Measurements from ENCODE around the gene BCL11B. TPM values are rescaled to one million over a fixed set of nuclear protein-coding genes. Genes with fewer than 3 reads are reported as not detected.

The BCL11B gene
- total RNA-seq, 1 donor from 2014 or later = 0.85 TPM

GRCh38 chr14:99272899-99273765 is 1.1 kb upstream of the BCL11B start:
- no peak overlapping the region for H3K27ac ChIP-seq
- no peaks in the 10 kb centered on the region for H3K36me3 ChIP-seq
- peaks cover 37% of the 10 kb centered on the region for H3K27me3 ChIP-seq
- intact Hi-C loops (cut with DNase I) = no loop called here
- H3K4me1 ChIP-seq = peaks cover 13 to 25% of the 10 kb centered on the region in 2 donors
- no peaks in the 10 kb centered on the region for H3K9me3 ChIP-seq
- no peak for TF ChIP-seq CTCF (IDR thresholded peaks at IDR 0.05)
- DNase-seq (ENCODE audit: low spot score in 2 of 2) = peak in 1 of 2 donors; percentile 64
- H3K4me3 ChIP-seq = peak overlapping the region; percentile 23 to 34

- peaks cover 13 to 25% of the 10 kb centered on the region in 2 donors for H3K4me1 ChIP-seq
- TF ChIP-seq CTCF (IDR thresholded peaks at IDR 0.05) = no peak
- H3K4me3 ChIP-seq = peak overlapping the region; percentile 11 to 56
- no peaks in the 10 kb centered on the region for H3K9me3 ChIP-seq
- DNase-seq (ENCODE audit: low spot score in 2 of 2) = no peak
- no peaks in the 10 kb centered on the region for H3K36me3 ChIP-seq
- no peak overlapping the region for H3K27ac ChIP-seq
- H3K27me3 ChIP-seq = peaks cover 37% of the 10 kb centered on the region
- intact Hi-C loops (cut with DNase I) = no loop called here
These were observed 568 bp upstream of the BCL11B start for GRCh38 chr14:99272632-99272898.

DNA sequence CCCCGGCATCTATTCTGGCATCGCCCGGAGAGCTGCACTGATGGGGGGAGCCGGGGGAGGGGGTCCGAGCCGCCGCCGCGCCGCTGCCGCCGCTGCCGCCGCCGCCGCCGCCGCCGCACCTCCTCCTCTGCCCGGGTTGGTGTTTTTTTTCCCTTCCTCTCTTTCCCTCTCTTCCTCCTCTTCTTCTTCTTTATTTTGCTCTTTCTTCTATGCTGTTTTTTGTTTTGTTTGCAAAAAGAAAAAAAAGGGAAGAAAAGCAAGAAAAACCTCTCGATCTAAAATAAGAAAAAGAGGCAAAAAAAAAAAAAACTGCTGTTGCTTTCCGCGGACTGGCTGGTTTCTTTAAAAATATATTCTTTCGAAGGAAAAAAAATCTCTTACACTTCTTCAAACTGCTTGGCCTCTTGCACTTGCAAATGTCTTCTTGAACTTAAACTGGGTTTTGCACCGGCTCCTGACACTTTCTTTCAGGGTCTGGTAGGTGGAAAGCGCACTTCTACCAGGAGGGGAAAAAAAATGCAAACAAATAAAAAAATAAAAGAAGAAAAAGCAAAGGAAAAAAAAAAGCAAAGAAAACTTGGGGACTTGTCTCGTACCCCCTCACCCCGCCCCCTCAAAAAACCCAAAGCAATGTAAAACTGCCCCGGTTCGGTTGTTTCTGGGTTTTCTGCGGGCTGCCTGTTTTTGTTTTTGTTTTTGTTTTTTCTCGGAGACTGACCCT is 616 bp downstream of the BCL11B start:
- Histone ChIP-seq H3K27me3 (peaks cover 37% of the 10 kb centered on the region), H3K9me3 (no peaks in the 10 kb centered on the region), H3K4me3 (peak overlapping the region; percentile 27 to 56), H3K4me1 (peaks cover 13 to 25% of the 10 kb centered on the region in 2 donors), H3K36me3 (no peaks in the 10 kb centered on the region), H3K27ac (no peak overlapping the region)
- TF ChIP-seq CTCF (IDR thresholded peaks at IDR 0.05) = no peak
- intact Hi-C loops (cut with DNase I) = no loop called here
- no peak for DNase-seq (ENCODE audit: low spot score in 2 of 2)

DNA sequence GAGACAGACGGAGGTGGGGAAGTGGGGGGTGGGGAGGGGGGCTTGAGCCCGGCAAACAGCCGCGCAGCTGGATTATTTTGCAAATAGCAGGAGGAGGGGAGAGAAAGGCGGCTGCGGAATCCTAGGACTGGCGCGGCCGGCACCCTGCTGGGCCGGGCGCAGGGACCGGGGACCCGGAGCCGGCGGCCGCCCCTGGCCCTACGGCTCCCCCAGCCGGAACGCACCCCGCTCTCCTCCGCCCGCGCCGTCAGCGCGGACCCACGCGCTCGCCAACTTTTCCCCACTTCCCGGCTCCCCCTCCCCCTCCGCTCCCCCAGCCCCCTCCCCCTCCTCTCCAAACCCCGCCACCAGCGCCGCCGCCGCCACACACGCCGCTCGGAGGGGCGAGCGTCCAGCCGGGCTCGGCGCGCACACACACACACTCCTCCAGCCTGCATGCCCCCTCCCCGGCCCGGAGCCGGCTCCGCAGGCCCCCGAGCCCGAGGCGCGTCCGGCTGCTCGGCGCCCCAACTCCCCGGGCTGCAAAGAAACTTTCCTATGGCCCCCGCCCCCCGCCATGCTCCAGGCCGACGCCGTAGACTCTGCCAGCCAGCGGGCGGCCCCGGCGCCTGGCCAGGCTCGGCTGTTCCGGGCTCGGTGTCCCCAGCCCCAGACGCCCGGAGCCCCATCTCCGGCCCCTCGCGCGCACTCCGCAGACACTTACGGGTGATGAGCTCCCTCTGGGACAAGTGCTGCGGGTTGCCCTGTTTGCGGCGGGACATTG is 1.4 kb downstream of the BCL11B start:
- peak in 1 of 2 donors; percentile 53 for DNase-seq (ENCODE audit: low spot score in 2 of 2)
- no peaks in the 10 kb centered on the region for H3K36me3 ChIP-seq
- peaks cover 13 to 25% of the 10 kb centered on the region in 2 donors for H3K4me1 ChIP-seq
- no peaks in the 10 kb centered on the region for H3K9me3 ChIP-seq
- peak overlapping the region; percentile 27 to 56 for H3K4me3 ChIP-seq
- intact Hi-C loops (cut with DNase I) = no loop called here
- peaks cover 37% of the 10 kb centered on the region for H3K27me3 ChIP-seq
- no peak for TF ChIP-seq CTCF (IDR thresholded peaks at IDR 0.05)
- H3K27ac ChIP-seq = no peak overlapping the region

DNA sequence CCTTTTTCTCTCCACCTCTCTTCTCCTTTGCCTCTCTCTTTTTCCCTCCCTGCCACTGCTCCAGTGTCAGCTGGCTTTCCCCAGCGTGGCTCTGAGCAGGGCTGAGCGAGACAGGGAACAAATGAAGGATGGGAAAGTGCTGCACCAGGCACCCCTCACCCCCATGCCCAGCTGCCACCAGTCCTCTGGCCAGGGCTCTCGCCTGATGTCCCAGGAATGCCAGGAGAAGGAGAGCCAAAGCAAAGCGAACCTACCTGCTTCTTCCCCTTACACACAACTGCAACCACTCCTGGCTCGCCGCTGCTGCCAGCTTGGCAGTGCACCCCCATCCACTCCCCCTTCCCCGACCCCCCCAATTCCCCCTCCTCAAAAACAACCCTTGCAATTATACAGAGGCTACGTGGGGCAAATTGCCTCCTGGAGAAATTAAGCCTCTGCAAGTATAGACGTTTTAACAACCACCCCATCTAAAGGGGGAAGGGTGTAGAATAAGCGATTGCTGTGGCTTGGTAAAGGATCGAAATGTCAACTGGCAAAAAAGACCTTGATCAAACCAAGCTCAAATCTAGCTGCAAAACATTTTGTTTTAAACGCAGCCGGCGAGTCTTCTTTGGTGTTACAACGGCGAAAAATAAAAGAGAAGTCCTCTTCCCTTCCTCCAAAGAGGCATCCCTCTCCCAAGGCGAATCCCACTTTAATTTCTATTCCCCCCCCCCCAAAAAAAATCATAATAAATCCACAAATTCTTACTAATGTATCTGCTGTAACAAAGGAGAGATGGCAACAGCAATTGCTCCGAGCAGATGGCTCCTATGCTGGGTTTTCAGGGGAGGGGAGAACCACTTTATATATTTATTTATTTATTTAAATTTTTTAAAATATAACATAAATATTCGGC is 2.9 kb downstream of the BCL11B start:
- H3K4me3 ChIP-seq = peak overlapping the region in 1 of 2 donors; percentile 56

More for the DNA sequence above, 2.9 kb downstream of the BCL11B start:
- TF ChIP-seq CTCF (IDR thresholded peaks at IDR 0.05) = no peak
- no peak overlapping the region for H3K27ac ChIP-seq
- H3K4me1 ChIP-seq = peaks cover 13 to 22% of the 10 kb centered on the region in 2 donors
- no peaks in the 10 kb centered on the region for H3K36me3 ChIP-seq
- peaks cover 35% of the 10 kb centered on the region for H3K27me3 ChIP-seq
- H3K9me3 ChIP-seq = no peaks in the 10 kb centered on the region
- DNase-seq (ENCODE audit: low spot score in 2 of 2) = no peak
- intact Hi-C loops (cut with DNase I) = no loop called here
